Measurements from ENCODE around the gene INPP4B.

INPP4B gene

GRCh38 chr4:142043509-142043908, 802.6 kb downstream of the INPP4B start:
- DNase-seq = no peak

DNA sequence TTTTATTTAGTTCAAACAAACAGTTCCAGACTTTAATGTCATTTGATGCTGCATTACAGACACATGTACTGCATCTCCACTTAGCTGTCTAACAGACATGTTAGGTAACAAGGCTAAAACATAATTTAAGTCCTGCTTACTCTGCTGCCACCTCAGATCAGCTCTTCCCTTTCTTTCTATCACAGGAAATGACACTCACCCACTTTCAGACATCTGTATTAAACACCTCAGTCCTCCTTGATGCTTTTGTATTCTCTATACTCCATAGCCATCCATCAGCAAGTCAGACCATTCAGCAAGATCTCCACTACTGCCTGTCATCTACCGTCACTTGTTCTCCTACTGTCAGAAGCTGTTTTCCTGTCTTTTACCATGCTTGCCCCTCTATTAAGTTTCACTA, 804.3 kb downstream of the INPP4B start:
- no peak for DNase-seq

DNA sequence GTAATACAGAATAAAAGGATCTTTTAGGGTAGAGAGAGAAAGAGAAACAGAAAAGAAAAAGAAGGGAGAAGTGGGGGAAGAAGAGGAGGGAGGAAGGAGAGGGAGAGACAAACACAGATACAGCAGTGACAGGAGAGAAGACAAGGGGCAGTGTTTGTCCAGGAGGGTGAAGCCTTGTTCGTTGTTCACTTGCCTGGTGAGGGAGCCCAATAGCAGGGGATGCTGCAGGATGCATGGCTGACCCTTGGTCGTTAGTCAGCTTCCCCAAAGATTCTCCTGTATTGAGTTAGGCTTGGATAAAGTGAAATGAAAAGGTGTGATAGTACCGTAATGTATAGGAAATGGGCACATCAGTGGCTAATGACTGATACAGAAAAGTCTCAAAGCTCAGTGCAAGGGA, 806.1 kb downstream of the INPP4B start:
- DNase-seq = no peak

- no peak for DNase-seq
These were observed 809.1 kb downstream of the INPP4B start for GRCh38 chr4:142036795-142037583.

DNA sequence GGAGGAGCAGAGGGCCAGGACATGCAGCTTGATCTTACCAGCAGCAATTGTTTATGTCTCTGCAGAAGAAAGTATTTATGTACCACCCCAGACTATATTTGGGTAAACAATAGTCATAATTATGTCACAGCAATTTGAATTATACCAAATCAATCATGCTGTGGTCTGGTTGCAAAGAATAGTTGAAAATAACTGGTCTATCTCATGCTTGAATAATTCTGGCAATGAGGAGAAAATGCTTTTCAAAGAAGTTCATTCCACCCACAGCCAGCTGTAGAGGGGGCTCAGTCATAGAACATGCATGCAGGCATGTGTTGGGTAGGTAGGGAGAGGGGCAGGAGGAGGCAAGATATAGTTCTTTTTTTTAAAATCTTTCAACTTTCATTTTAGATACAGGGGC, 810.5 kb downstream of the INPP4B start:
- no peak for DNase-seq

DNA sequence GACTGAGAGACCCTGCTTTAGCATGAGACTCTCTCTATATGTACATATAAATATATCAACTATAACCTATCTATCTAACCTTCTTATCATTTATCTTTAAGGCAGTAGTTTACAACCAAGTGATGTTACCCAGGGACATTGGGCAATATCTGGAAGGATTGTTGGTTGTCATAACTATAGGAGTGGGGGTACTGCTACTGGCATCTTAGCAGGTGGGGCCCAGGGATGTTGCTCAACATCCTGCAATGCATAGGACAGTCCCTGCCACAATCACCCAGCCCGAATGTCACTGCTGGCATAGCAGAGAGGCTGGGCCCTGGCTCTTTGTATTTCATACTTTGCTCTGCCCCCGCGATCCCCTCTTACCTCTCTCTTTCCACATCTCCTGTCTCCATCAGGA, 812.0 kb downstream of the INPP4B start:
- no peak for DNase-seq

DNA sequence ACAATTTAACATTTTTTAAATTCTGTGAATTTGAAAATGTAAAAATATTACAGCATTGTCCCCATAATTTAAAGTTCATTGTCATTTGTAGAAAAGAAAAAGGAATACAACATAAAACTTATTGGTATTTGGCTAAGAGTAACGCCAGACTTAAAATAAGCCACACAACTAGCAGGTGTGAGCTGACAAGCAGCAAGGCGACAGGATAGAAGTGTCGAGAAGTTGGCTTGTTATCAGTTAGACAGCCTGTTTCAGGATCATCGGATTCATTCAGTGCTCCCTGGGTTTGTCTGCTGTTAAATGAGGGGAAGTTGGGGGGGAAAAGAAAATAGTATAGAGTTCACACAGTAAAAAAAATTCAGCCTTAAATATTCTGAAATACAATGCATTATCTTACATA, 816.1 kb downstream of the INPP4B start:
- no peak for DNase-seq

DNA sequence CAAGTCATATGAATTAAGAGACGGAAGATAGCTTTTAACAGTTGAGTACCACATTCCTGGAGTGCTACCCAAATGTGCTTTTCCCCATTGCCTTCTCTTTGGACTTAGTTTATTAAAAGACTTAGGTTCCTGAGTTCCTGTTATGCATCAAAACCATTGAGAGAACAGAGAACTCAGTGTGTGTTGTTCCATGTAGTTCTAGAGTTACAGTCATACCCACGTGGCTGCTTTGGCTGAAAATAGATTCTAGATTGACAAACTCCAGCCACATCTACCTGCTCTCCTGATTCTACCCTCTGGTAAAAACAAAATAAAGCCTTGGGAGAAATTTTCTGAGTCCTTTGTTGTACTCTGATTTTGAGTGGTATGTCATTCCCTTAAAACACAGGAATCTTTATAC, 824.3 kb downstream of the INPP4B start:
- DNase-seq = no peak

DNA sequence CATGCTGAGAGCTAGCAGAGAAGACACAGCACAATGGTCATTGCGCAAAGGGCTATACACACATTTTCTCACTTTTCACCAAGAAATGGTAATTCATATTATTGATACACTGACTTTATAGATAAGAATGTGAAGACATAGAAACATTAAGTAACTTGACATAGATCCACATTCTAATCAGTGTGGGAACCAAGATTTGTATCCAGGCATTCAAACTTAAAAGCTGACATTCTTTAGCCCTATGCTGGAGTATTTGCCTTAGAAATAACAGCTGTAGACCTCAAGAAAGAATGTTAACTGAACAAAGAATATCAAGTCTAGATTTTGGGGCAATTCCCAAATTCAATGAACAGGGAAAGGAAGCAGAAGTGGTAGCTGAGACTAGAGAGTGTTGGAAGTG, 824.9 kb downstream of the INPP4B start:
- DNase-seq = no peak

DNA sequence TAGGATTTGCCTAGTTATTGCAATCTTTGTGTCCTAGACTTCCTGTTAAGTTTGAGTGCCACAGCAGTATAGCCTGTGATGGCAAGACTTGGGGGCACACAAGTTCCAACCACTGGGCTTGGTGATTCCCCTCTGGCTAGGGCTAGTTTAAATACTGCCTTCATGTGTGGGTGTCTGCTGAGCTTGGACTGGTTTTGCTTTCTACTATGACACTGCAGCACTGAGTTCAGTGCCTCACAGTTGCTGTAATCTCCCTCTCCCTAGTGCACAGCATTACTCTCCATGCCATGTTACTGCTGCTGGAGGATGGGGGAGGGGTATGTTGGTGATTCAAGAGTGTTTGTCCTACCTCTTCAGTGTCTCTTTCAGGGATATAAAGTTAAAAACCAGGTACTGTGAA, 830.1 kb downstream of the INPP4B start:
- DNase-seq = no peak

GRCh38 chr4:142009751-142010150, 836.4 kb downstream of the INPP4B start:
- DNase-seq = no peak

DNA sequence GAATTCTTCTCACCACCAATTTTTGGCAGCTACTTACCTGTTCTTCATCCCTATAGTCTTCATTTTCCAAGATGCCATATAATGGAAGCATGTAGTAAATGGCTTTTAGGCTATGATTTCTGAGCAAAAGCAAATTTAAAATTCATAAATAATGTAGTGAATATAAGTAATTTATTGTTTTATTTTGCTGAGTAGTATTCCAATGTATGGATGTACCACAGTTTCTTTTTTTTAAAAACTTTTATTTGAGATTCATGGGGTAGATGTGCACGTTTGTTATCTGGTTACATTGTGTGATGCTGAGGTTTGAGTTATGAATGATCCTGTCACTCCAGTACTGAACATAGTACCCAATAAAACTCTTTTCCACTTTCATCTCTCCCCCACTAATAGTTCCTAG, 840.6 kb downstream of the INPP4B start:
- no peak for DNase-seq

DNA sequence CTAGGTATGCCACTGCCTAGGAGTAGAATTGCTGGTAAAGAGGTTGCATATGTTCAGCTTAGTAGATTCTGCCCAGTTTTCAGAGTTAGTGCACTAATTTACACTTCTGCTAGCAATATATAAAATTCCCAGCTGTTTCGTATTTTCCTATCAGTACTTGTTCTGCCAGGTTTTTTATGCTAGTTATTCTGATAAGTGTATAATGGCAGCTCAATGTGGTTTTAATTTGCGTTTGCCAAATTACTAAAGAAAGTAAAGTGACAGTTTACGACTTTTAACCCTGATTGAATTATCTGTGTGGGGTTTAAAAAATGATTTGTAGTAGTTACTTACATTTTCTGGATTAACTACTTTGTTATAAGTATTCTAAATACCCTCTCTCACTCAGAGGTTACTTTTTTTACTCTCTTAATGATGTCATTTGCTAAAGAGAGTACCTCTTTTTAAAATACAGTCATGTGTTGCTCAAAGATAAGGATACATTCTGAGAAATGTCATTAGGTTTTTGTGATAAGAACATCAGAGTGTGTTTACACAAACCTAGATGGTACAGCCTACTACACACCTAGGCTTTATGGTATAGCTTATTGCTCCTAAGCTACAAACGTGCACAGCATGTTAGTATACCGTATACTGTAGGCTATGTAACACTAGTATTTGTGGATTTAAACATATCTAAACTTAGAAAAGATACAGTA, 846.5 kb downstream of the INPP4B start:
- DNase-seq = no peak

- DNase-seq = no peak
These were observed 851.0 kb downstream of the INPP4B start for GRCh38 chr4:141995056-141995455.

- DNase-seq = no peak
These were observed 868.7 kb downstream of the INPP4B start for GRCh38 chr4:141977433-141977832.

All from hippocampal formation (tissue), 2 donors.